NB4 (cell line): ENCODE data around the gene PDIA5.

ENCODE experiments used
- CTCF ChIP-seq: IDR thresholded peaks from one replicate; pipeline ENCODE4 v1.5.1; 2012; ENCODE audit warnings: low read depth, low read length
- MAX ChIP-seq: IDR thresholded peaks from 2 replicates; pipeline ENCODE4 v1.6.1; 2011; ENCODE audit warnings: low read depth, low read length
- MYC ChIP-seq: IDR thresholded peaks from 2 replicates; pipeline ENCODE4 v1.6.1; 2011; ENCODE audit warnings: low read depth, low read length

- no peak for TF ChIP-seq CTCF
- TF ChIP-seq MYC, result no peak
- no peak for TF ChIP-seq MAX
Measured at GRCh38 chr3:123137001-123137400, 70.2 kb downstream of the PDIA5 start.
